WERI-Rb-1 (cell line): ENCODE measurements around the gene HOXA4.

Experiments
- DNase-seq: peaks from one replicate; pipeline ENCODE4 v3.0.0-alpha.2; 2020
- H3K27ac ChIP-seq: fragments of 250-450 bp; sonication (Bioruptor Pico); 2 replicates; pipeline ENCODE4 v1.5.1; 2020; ENCODE audit warnings: mild to moderate bottlenecking, moderate library complexity
- H3K27me3 ChIP-seq: fragments of 250-450 bp; sonication (Bioruptor Pico); 2 replicates; pipeline ENCODE4 v1.5.1; 2021; ENCODE audit warnings: mild to moderate bottlenecking, low read depth, moderate library complexity; ENCODE audit not compliant: insufficient read depth, severe bottlenecking
- H3K36me3 ChIP-seq: fragments of 250-450 bp; sonication (Bioruptor Pico); 2 replicates; pipeline ENCODE4 v1.5.1; 2020; ENCODE audit warnings: mild to moderate bottlenecking, moderate library complexity
- H3K4me3 ChIP-seq: 2 replicates; pipeline ENCODE4 v1.5.1; 2011; ENCODE audit warnings: low read depth, mild to moderate bottlenecking, control low read depth, low read length
- H3K9me3 ChIP-seq: fragments of 250-450 bp; sonication (Bioruptor Pico); 2 replicates; pipeline ENCODE4 v1.5.1; 2021; ENCODE audit warnings: mild to moderate bottlenecking, moderate library complexity; ENCODE audit not compliant: severe bottlenecking
- CTCF ChIP-seq: IDR thresholded peaks from 2 replicates; pipeline ENCODE4 v1.5.1; 2011; ENCODE audit warnings: low read depth, mild to moderate bottlenecking, control low read depth, inconsistent platforms, low read length

Gene HOXA4

GRCh38 chr7:27080844-27081436 is 49.6 kb downstream of the HOXA4 start:
- no peak overlapping the region for H3K4me3 ChIP-seq
- DNase-seq = no peak
- TF ChIP-seq CTCF = no peak
- H3K27me3 ChIP-seq = peaks cover 6% of the 10 kb centered on the region
- no peaks in the 10 kb centered on the region for H3K9me3 ChIP-seq
- no peaks in the 10 kb centered on the region for H3K36me3 ChIP-seq
- H3K27ac ChIP-seq = no peak overlapping the region

GRCh38 chr7:27079234-27079975 is 51.2 kb downstream of the HOXA4 start:
- Histone ChIP-seq H3K9me3 (peaks cover 3% of the 10 kb centered on the region), H3K4me3 (no peak overlapping the region), H3K36me3 (no peaks in the 10 kb centered on the region), H3K27ac (no peak overlapping the region), H3K27me3 (peaks cover 6% of the 10 kb centered on the region)
- no peak for DNase-seq
- TF ChIP-seq CTCF = no peak

- no peak for DNase-seq
Measured at GRCh38 chr7:27078616-27079233, 51.8 kb downstream of the HOXA4 start.

More at GRCh38 chr7:27078616-27079233, 51.8 kb downstream of the HOXA4 start:
- no peak overlapping the region for H3K27ac ChIP-seq
- TF ChIP-seq CTCF = no peak
- no peaks in the 10 kb centered on the region for H3K36me3 ChIP-seq
- peaks cover 6% of the 10 kb centered on the region for H3K27me3 ChIP-seq
- no peak overlapping the region for H3K4me3 ChIP-seq
- H3K9me3 ChIP-seq = peaks cover 3% of the 10 kb centered on the region
